T-cell (primary cell): ENCODE data around the gene GTF2A1. TPM values are rescaled to one million over a fixed set of nuclear protein-coding genes. Genes with fewer than 3 reads are reported as not detected.

ENCODE experiments used
- ATAC-seq, 4 experiments: fragments of 200-7000 bp in 3 of 4; fragments of 150-1000 bp in 1 of 4; cut with Tn5 transposase; replicated peaks in 1 of 4; 1 replicate in 3 of 4; 2 replicates in 1 of 4; pipeline ENCODE4 v1.10.0; 2021; ENCODE audit warnings: moderate library complexity in 3 of 4, mild to moderate bottlenecking in 2 of 4, moderate number of reproducible peaks in 1 of 4
- CTCF ChIA-PET, 2 donors: fragments of 300-600 bp; sonication (Branson Sonifier 250); formaldehyde crosslinking; loops; one replicate each; lab custom pipeline; 2022; ENCODE audit warnings: antibody characterized with exemption in 2 of 2; lab: Charles Lee
- POLR2A ChIA-PET, 2 donors: fragments of 300-600 bp; sonication (Branson Sonifier 250); formaldehyde crosslinking; loops; one replicate each; lab custom pipeline; 2022; ENCODE audit warnings: antibody characterized with exemption in 2 of 2; lab: Charles Lee
- DNase-seq, 35 experiments: peaks; one replicate each; pipeline versions ENCODE4 v3.0.0 to v3.0.0-alpha.2; 2013 to 2023
- H3K27ac ChIP-seq: one replicate; pipeline ENCODE4 v1.5.1; 2013; ENCODE audit warnings: low read length
- H3K27me3 ChIP-seq, 2 experiments: replicated peaks in 1 of 2; 1 replicate in 1 of 2; 2 replicates in 1 of 2; pipeline versions ENCODE4 v1.6.1 to v1.7.0; 2013; ENCODE audit warnings: low read length in 1 of 2, mixed read lengths in 1 of 2; ENCODE audit not compliant: control insufficient read depth in 2 of 2, insufficient read depth in 2 of 2; ENCODE audit errors: extremely low read depth in 1 of 2
- H3K36me3 ChIP-seq, 2 donors: 1 replicate in 1 of 2; 2 replicates in 1 of 2; pipeline versions ENCODE4 v1.6.1 to v1.7.0; 2013; ENCODE audit warnings: low read length in 1 of 2; ENCODE audit not compliant: control insufficient read depth in 2 of 2, insufficient read depth in 1 of 2; ENCODE audit errors: extremely low read depth in 1 of 2
- H3K4me1 ChIP-seq, 2 experiments: 1 replicate in 1 of 2; 2 replicates in 1 of 2; pipeline versions ENCODE4 v1.6.1 to v1.7.0; 2013; ENCODE audit warnings: low read length in 2 of 2, mixed read lengths in 1 of 2; ENCODE audit not compliant: insufficient read depth in 2 of 2, control insufficient read depth in 1 of 2; ENCODE audit errors: extremely low read depth in 1 of 2
- H3K4me3 ChIP-seq, 2 donors: 1 replicate in 1 of 2; 2 replicates in 1 of 2; pipeline versions ENCODE4 v1.5.1 to v1.7.0; 2013; ENCODE audit warnings: mild to moderate bottlenecking in 2 of 2, low read length in 1 of 2, moderate library complexity in 1 of 2; ENCODE audit not compliant: control insufficient read depth in 1 of 2; ENCODE audit errors: extremely low read depth in 1 of 2
- H3K9me3 ChIP-seq: 2 replicates; pipeline ENCODE4 v1.7.0; 2013
- H3K27ac Mint-ChIP-seq, 2 donors: one replicate each; pipeline ENCODE4 v1.8.0; 2020 to 2021; ENCODE audit warnings: mild to moderate bottlenecking in 2 of 2, mixed read lengths in 2 of 2
- H3K27me3 Mint-ChIP-seq, 2 donors: one replicate each; pipeline ENCODE4 v1.8.0; 2021 to 2022; ENCODE audit warnings: mixed read lengths in 2 of 2
- H3K36me3 Mint-ChIP-seq: one replicate; pipeline ENCODE4 v1.8.0; 2021; ENCODE audit warnings: mixed read lengths
- H3K4me1 Mint-ChIP-seq, 3 donors: one replicate each; pipeline ENCODE4 v1.8.0; 2020 to 2022; ENCODE audit warnings: mixed read lengths in 3 of 3, mild to moderate bottlenecking in 1 of 3
- H3K4me3 Mint-ChIP-seq, 3 donors: one replicate each; pipeline ENCODE4 v1.8.0; 2020 to 2022; ENCODE audit warnings: mild to moderate bottlenecking in 3 of 3, mixed read lengths in 3 of 3, moderate library complexity in 3 of 3
- H3K9me3 Mint-ChIP-seq, 3 donors: one replicate each; pipeline ENCODE4 v1.8.0; 2020 to 2022; ENCODE audit warnings: mixed read lengths in 3 of 3
- WGBS: methylation state at CpG from one replicate; pipeline ENCODE4 v1.1.5; 2013; ENCODE audit warnings: missing lambda C conversion rate; ENCODE audit not compliant: insufficient coverage; 5-methylcytosine and 5-hydroxymethylcytosine counted together
- total RNA-seq, 35 experiments: library from RNA in 6 of 35; stranded (reverse) in 6 of 35; fragments of 120-200 nt in 1 of 35; gene quantifications; one replicate each; pipeline versions ENCODE4 v1.2.1 to v1.2.4 and lab custom pipeline; 2013 to 2026

Gene GTF2A1
- total RNA-seq, 5 donors from 2014 or later (not counting 1 experiment from before 2014, with no cell fraction given) = 21.2 to 34.1 (median 29.3) TPM

GRCh38 chr14:81264671-81265070 lies 43.9 kb upstream of the GTF2A1 start:
- no peaks in the 10 kb centered on the region for H3K9me3 Mint-ChIP-seq
- WGBS = no CpG with 5 or more reads among the region's 1 CpG
- no peak overlapping the region for H3K27ac ChIP-seq
- peaks cover 0 to 4% of the 10 kb centered on the region in 2 experiments for H3K27me3 ChIP-seq
- ChIA-PET POLR2A (no interaction called here), CTCF (interaction anchor here in 1 of 2 donors (1.9 kb wide), 1 partner anchor 200 kb away, joined by 9 read pairs; no protein-coding TSS in a partner anchor)
- H3K9me3 ChIP-seq = no peaks in the 10 kb centered on the region
- peaks cover 0 to 6% (median 4%) of the 10 kb centered on the region in 3 donors for H3K4me1 Mint-ChIP-seq
- H3K36me3 ChIP-seq = no peaks in the 10 kb centered on the region
- peaks cover 0 to 14% of the 10 kb centered on the region in 2 experiments for H3K4me1 ChIP-seq
- H3K27me3 Mint-ChIP-seq = peaks cover 19 to 36% of the 10 kb centered on the region in 2 donors
- DNase-seq (no peak), ATAC-seq (no peak)
- no peaks in the 10 kb centered on the region for H3K36me3 Mint-ChIP-seq
- no peak overlapping the region for H3K27ac Mint-ChIP-seq
- H3K4me3 ChIP-seq = no peak overlapping the region
- H3K4me3 Mint-ChIP-seq = no peak overlapping the region

GRCh38 chr14:81263777-81264410 lies 43.1 kb upstream of the GTF2A1 start:
- Mint-ChIP-seq H3K4me1 (peaks cover 0 to 6% (median 4%) of the 10 kb centered on the region in 3 donors), H3K27me3 (peaks cover 23 to 40% of the 10 kb centered on the region in 2 donors), H3K4me3 (no peak overlapping the region), H3K36me3 (no peaks in the 10 kb centered on the region), H3K9me3 (no peaks in the 10 kb centered on the region), H3K27ac (no peak overlapping the region)
- H3K27me3 ChIP-seq = peaks cover 0 to 1% of the 10 kb centered on the region in 2 experiments
- ATAC-seq (no peak), DNase-seq (no peak)
- 87% methylated on average over 3 of the region's 4 CpGs for WGBS
- H3K4me1 ChIP-seq = peaks cover 0 to 14% of the 10 kb centered on the region in 2 experiments
- no peaks in the 10 kb centered on the region for H3K36me3 ChIP-seq
- no peaks in the 10 kb centered on the region for H3K9me3 ChIP-seq
- CTCF ChIA-PET = interaction anchor here in 1 of 2 donors (0.6 kb wide), 1 partner anchor 328 kb away, joined by 3 read pairs; no protein-coding TSS in a partner anchor
- H3K27ac ChIP-seq = no peak overlapping the region
- POLR2A ChIA-PET = no interaction called here
- no peak overlapping the region for H3K4me3 ChIP-seq

- H3K27ac Mint-ChIP-seq = no peak overlapping the region
- POLR2A ChIA-PET = no interaction called here
- WGBS = no CpG with 5 or more reads among the region's 3 CpGs
- no peak overlapping the region for H3K4me3 Mint-ChIP-seq
- CTCF ChIA-PET = interaction anchor here in 1 of 2 donors (1.1 kb wide), 1 partner anchor 8 kb away, joined by 3 read pairs; no protein-coding TSS in a partner anchor
- H3K4me1 ChIP-seq = peaks cover 0 to 5% of the 10 kb centered on the region in 2 experiments
- ATAC-seq (no peak), DNase-seq (no peak)
- H3K36me3 Mint-ChIP-seq = no peaks in the 10 kb centered on the region
- H3K27me3 ChIP-seq = no peaks in the 10 kb centered on the region
- no peaks in the 10 kb centered on the region for H3K9me3 ChIP-seq
- H3K4me3 ChIP-seq = no peak overlapping the region
- H3K9me3 Mint-ChIP-seq = no peaks in the 10 kb centered on the region
- H3K27ac ChIP-seq = no peak overlapping the region
- H3K4me1 Mint-ChIP-seq = no peaks in the 10 kb centered on the region
- H3K36me3 ChIP-seq = no peaks in the 10 kb centered on the region
- H3K27me3 Mint-ChIP-seq = peaks cover 10 to 34% of the 10 kb centered on the region in 2 donors
These were observed 40.4 kb upstream of the GTF2A1 start for GRCh38 chr14:81261176-81261575.

GRCh38 chr14:81260732-81261131 lies 40.0 kb upstream of the GTF2A1 start:
- Mint-ChIP-seq H3K4me1 (no peaks in the 10 kb centered on the region), H3K27me3 (peaks cover 10 to 34% of the 10 kb centered on the region in 2 donors), H3K27ac (no peak overlapping the region), H3K4me3 (no peak overlapping the region), H3K36me3 (no peaks in the 10 kb centered on the region), H3K9me3 (no peaks in the 10 kb centered on the region)
- peaks cover 0 to 1% of the 10 kb centered on the region in 2 experiments for H3K4me1 ChIP-seq
- ChIA-PET POLR2A (no interaction called here), CTCF (interaction anchor here in 1 of 2 donors (1.1 kb wide), 1 partner anchor 8 kb away, joined by 3 read pairs; no protein-coding TSS in a partner anchor)
- H3K36me3 ChIP-seq = no peaks in the 10 kb centered on the region
- H3K27ac ChIP-seq = no peak overlapping the region
- no peak for DNase-seq
- no peaks in the 10 kb centered on the region for H3K27me3 ChIP-seq
- H3K4me3 ChIP-seq = no peak overlapping the region
- ATAC-seq = no peak
- H3K9me3 ChIP-seq = no peaks in the 10 kb centered on the region
- WGBS = no CpG with 5 or more reads among the region's 3 CpGs

GRCh38 chr14:81256289-81256960 lies 35.7 kb upstream of the GTF2A1 start:
- CTCF ChIA-PET = no interaction called here
- Histone ChIP-seq H3K4me3 (no peak overlapping the region), H3K9me3 (no peaks in the 10 kb centered on the region), H3K36me3 (no peaks in the 10 kb centered on the region), H3K27ac (no peak overlapping the region), H3K27me3 (no peaks in the 10 kb centered on the region), H3K4me1 (no peaks in the 10 kb centered on the region)
- POLR2A ChIA-PET = no interaction called here
- WGBS = no CpG with 5 or more reads among the region's 2 CpGs
- Mint-ChIP-seq H3K4me1 (no peaks in the 10 kb centered on the region), H3K27ac (no peak overlapping the region), H3K4me3 (no peak overlapping the region), H3K36me3 (no peaks in the 10 kb centered on the region), H3K27me3 (peaks cover 10 to 27% of the 10 kb centered on the region in 2 donors), H3K9me3 (no peaks in the 10 kb centered on the region)
- DNase-seq (no peak), ATAC-seq (no peak)

GRCh38 chr14:81252278-81252677 lies 31.5 kb upstream of the GTF2A1 start:
- Histone ChIP-seq H3K4me1 (no peaks in the 10 kb centered on the region), H3K27me3 (peaks cover 0 to 10% of the 10 kb centered on the region in 2 experiments), H3K27ac (no peak overlapping the region), H3K4me3 (no peak overlapping the region), H3K9me3 (no peaks in the 10 kb centered on the region), H3K36me3 (no peaks in the 10 kb centered on the region)
- WGBS = no CpG with 5 or more reads among the region's 1 CpG
- DNase-seq (no peak), ATAC-seq (no peak)
- Mint-ChIP-seq H3K4me3 (no peak overlapping the region), H3K9me3 (no peaks in the 10 kb centered on the region), H3K4me1 (no peaks in the 10 kb centered on the region), H3K27me3 (peaks cover 4 to 7% of the 10 kb centered on the region in 2 donors), H3K36me3 (no peaks in the 10 kb centered on the region), H3K27ac (no peak overlapping the region)
- POLR2A ChIA-PET = no interaction called here
- CTCF ChIA-PET = no interaction called here
